22Rv1 (cell line): Measurements from ENCODE around the gene TBPL2.

Experiments used
- ZFX ChIP-seq: fragments of 450-650 bp; IDR thresholded peaks from 2 replicates; pipeline ENCODE4 v1.6.1; 2017; ENCODE audit warnings: antibody characterized with exemption, borderline replicate concordance
- TF ChIP-seq, protein P1 (sequence below): fragments of 450-650 bp; IDR thresholded peaks from 2 replicates; pipeline ENCODE4 v1.5.1; 2017; ENCODE audit warnings: mild to moderate bottlenecking

DNA sequence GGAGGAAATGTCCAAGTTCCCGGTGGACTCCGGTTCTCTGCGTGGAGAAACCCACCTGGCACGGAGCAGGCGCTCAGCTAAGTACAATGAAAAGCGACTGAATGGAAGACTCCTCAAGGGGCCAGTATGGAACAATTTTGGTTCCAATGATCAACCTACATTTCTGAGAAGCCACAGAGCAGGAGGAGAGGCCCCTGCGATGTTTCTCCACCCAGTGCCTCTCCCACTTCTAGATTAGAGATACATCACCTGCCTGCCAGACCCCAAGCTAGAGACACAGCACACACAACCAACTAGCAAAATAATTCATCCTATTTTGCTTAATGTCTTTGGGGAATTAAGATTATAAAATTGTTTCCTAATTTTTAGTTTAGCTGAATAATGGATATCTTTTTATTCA is 67.6 kb downstream of the TBPL2 start:
- TF ChIP-seq, protein P1, sequence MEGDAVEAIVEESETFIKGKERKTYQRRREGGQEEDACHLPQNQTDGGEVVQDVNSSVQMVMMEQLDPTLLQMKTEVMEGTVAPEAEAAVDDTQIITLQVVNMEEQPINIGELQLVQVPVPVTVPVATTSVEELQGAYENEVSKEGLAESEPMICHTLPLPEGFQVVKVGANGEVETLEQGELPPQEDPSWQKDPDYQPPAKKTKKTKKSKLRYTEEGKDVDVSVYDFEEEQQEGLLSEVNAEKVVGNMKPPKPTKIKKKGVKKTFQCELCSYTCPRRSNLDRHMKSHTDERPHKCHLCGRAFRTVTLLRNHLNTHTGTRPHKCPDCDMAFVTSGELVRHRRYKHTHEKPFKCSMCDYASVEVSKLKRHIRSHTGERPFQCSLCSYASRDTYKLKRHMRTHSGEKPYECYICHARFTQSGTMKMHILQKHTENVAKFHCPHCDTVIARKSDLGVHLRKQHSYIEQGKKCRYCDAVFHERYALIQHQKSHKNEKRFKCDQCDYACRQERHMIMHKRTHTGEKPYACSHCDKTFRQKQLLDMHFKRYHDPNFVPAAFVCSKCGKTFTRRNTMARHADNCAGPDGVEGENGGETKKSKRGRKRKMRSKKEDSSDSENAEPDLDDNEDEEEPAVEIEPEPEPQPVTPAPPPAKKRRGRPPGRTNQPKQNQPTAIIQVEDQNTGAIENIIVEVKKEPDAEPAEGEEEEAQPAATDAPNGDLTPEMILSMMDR: no peak
- TF ChIP-seq ZFX: no peak
